ENCODE results near the gene NIM1K.
"Not testable (repeated sequence)": the region's sequence is repeated elsewhere in the genome, so short reads cannot be mapped to it uniquely, and the experiment has no call there.

The NIM1K gene

GRCh38 chr5:43258116-43258515 lies 66.1 kb downstream of the NIM1K start:
- H3K4me3 ChIP-seq (ENCODE audit: low read length) = no peak overlapping the region
- no peak for DNase-seq (ENCODE audit: low read depth, low spot score)

- not testable (repeated sequence) for DNase-seq (ENCODE audit: low read depth, low spot score); H3K4me3 ChIP-seq (ENCODE audit: low read length)
These were observed 70.2 kb downstream of the NIM1K start for GRCh38 chr5:43262269-43262668.

GRCh38 chr5:43268188-43268820 lies 76.3 kb downstream of the NIM1K start:
- no peak overlapping the region for H3K4me3 ChIP-seq (ENCODE audit: low read length)
- DNase-seq (ENCODE audit: low read depth, low spot score) = no peak

GRCh38 chr5:43270645-43271044 lies 78.6 kb downstream of the NIM1K start:
- no peak overlapping the region for H3K4me3 ChIP-seq (ENCODE audit: low read length)
- no peak for DNase-seq (ENCODE audit: low read depth, low spot score)

GRCh38 chr5:43273552-43273951 lies 81.5 kb downstream of the NIM1K start:
- H3K4me3 ChIP-seq (ENCODE audit: low read length) = no peak overlapping the region
- no peak for DNase-seq (ENCODE audit: low read depth, low spot score)

GRCh38 chr5:43274435-43275114 lies 82.5 kb downstream of the NIM1K start:
- DNase-seq (ENCODE audit: low read depth, low spot score) = no peak
- H3K4me3 ChIP-seq (ENCODE audit: low read length) = no peak overlapping the region

GRCh38 chr5:43275391-43275790 lies 83.4 kb downstream of the NIM1K start:
- no peak for DNase-seq (ENCODE audit: low read depth, low spot score)
- no peak overlapping the region for H3K4me3 ChIP-seq (ENCODE audit: low read length)

GRCh38 chr5:43279548-43280274 lies 87.7 kb downstream of the NIM1K start:
- DNase-seq (ENCODE audit: low read depth, low spot score) = no peak

GRCh38 chr5:43281840-43282658 lies 90.0 kb downstream of the NIM1K start:
- H3K4me3 ChIP-seq (ENCODE audit: low read length) = no peak overlapping the region
- DNase-seq (ENCODE audit: low read depth, low spot score) = no peak

More at GRCh38 chr5:43279548-43280274, 87.7 kb downstream of the NIM1K start:
- H3K4me3 ChIP-seq (ENCODE audit: low read length) = no peak overlapping the region

- no peak overlapping the region for H3K4me3 ChIP-seq (ENCODE audit: low read length)
- no peak for DNase-seq (ENCODE audit: low read depth, low spot score)
These were observed 94.6 kb downstream of the NIM1K start for GRCh38 chr5:43286623-43287022.

- no peak for DNase-seq (ENCODE audit: low read depth, low spot score)
- H3K4me3 ChIP-seq (ENCODE audit: low read length) = no peak overlapping the region
These were observed 95.5 kb downstream of the NIM1K start for GRCh38 chr5:43287493-43287892.

GRCh38 chr5:43288269-43288831 lies 96.3 kb downstream of the NIM1K start:
- no peak overlapping the region for H3K4me3 ChIP-seq (ENCODE audit: low read length)
- no peak for DNase-seq (ENCODE audit: low read depth, low spot score)

GRCh38 chr5:43290726-43291125 lies 98.7 kb downstream of the NIM1K start:
- no peak for DNase-seq (ENCODE audit: low read depth, low spot score)
- H3K4me3 ChIP-seq (ENCODE audit: low read length) = no peak overlapping the region

- DNase-seq (ENCODE audit: low read depth, low spot score) = no peak
- no peak overlapping the region for H3K4me3 ChIP-seq (ENCODE audit: low read length)
These were observed 102.2 kb downstream of the NIM1K start for GRCh38 chr5:43294226-43294625.

GRCh38 chr5:43295202-43295601 lies 103.2 kb downstream of the NIM1K start:
- H3K4me3 ChIP-seq (ENCODE audit: low read length) = no peak overlapping the region
- no peak for DNase-seq (ENCODE audit: low read depth, low spot score)

- no peak for DNase-seq (ENCODE audit: low read depth, low spot score)
- no peak overlapping the region for H3K4me3 ChIP-seq (ENCODE audit: low read length)
These were observed 104.8 kb downstream of the NIM1K start for GRCh38 chr5:43296835-43297234.

- H3K4me3 ChIP-seq (ENCODE audit: low read length) = no peak overlapping the region
- DNase-seq (ENCODE audit: low read depth, low spot score) = no peak
These were observed 106.4 kb downstream of the NIM1K start for GRCh38 chr5:43298443-43298842.

GRCh38 chr5:43300112-43300511 lies 108.1 kb downstream of the NIM1K start:
- no peak overlapping the region for H3K4me3 ChIP-seq (ENCODE audit: low read length)
- no peak for DNase-seq (ENCODE audit: low read depth, low spot score)

GRCh38 chr5:43301653-43302091 lies 109.6 kb downstream of the NIM1K start:
- no peak overlapping the region for H3K4me3 ChIP-seq (ENCODE audit: low read length)
- no peak for DNase-seq (ENCODE audit: low read depth, low spot score)

Data from Jurkat, Clone E6-1 (cell line).